CD4-positive, alpha-beta T cell treated with Interleukin-21 for 1 hour (primary cell): ENCODE results near the gene IRF9.
"Not testable (repeated sequence)": the region's sequence is repeated elsewhere in the genome, so short reads cannot be mapped to it uniquely, and the experiment has no call there.

ENCODE experiments used
- DNase-seq: peaks from one replicate; pipeline ENCODE4 v3.0.0-alpha.2; 2020

IRF9 gene

DNA sequence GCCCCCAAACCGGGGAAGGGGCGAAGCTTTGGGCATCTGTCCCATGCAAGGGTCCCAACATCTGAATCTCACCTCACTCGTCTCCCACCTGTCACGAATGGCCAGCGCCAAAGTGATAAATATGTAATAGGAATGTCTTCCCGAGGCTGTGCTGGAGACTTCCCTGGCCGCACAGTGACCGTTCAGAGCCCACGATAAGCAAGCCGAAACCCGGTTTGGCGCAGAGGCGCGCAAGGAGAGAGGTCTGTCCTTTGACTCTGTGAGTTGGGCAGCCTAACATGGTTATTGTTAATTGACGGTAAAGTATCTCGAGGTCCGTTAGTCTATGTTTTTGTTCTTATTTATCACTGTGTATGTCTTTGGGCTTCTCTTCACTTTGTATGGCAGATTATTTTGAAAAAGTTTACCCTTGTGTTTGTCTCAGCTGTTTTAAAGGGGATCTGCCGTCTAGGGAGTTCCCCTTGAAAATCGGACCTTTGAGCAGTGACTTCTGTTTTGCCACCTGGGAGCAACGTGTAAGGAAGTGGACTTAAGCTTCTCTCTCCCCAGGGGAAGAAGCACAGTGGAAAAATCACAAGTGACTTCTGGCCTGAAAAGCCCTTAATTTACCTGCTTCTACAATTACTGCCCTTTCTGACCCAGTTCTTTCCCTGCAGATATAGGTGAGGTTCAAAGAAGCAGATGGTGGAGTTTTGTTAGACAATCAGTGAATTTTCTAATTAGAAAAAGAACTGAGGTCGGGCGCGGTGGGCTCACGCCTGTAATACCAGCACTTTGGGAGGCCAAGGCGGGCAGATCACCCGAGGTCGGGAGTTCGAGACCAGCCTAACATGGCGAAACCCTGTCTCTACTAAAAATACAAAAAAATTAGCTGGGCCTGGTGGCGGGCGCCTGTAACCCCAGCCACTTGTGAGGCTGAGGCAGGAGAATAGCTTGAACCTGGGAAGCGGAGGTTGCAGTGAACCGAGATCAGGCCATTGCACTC is 35.3 kb downstream of the IRF9 start:
- peak; percentile 30 for DNase-seq

DNA sequence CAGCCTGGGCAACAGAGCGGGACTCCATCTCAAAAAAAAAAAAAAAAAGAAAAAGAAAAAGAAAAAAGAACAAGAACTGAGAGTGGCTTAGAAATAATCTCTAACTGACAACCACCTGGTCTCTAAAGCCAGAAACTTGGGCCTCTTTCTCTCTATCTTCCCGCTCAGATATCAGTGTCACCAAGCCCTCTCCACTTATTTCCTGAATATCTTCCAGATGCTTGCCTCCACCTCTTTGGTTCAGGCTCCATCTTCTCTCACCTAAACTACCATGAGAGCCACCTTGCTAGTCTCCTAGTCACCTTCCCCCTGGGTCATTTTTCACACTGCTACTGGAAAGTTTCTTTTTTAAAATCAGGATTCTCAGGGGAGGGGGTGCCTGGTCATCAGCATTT is 36.0 kb downstream of the IRF9 start:
- no peak for DNase-seq

DNA sequence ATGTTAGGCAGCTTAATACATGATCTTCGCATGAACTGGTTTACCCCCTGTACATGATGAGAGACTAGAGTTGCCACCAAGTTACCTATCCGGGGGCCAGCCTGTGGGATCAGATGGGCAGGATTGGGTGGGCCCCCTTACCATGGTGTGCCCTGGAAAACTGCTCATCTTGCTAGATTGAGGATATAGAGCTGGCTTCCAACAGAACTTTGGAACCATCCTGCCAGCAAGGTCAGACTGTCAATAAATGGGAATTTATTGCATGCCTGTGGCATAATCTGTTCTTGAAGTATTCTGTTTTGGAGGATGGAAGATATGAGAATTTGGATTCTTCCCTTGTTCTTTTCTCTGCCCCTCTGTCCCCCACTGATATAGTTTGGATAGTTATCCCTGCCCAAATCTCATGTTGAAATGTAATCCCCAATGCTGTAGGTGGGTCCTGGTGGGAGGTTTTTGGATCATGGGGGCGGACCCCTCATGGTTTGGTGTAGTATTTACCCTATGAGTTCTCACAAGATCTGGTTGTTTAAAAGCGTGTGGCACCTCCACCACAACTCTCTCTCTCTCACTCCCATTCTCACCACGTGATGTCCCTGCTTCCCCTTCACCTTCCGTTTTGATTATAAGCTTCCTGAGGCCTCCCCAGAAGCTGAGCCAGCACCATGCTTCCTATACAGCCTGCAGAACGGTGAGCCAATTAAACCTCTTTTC is 37.9 kb downstream of the IRF9 start:
- DNase-seq, result no peak

DNA sequence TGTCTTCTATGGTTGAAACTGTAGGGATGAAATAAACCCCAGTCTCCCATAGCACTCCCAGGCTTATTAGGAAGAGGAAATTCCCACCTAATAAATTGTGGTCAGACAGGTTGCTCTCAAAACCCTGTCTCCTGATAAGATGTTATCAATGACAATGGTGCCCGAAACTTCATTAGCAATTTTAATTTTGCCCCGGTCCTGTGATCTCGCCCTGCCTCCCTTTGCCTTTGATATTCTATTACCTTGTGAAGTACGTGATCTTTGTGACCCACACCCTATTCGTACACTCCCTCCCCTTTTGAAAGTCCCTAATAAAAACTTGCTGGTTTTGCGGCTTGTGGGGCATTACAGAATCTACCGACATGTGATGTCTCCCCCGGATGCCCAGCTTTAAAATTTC is 41.5 kb downstream of the IRF9 start:
- DNase-seq, result not testable (repeated sequence)

DNA sequence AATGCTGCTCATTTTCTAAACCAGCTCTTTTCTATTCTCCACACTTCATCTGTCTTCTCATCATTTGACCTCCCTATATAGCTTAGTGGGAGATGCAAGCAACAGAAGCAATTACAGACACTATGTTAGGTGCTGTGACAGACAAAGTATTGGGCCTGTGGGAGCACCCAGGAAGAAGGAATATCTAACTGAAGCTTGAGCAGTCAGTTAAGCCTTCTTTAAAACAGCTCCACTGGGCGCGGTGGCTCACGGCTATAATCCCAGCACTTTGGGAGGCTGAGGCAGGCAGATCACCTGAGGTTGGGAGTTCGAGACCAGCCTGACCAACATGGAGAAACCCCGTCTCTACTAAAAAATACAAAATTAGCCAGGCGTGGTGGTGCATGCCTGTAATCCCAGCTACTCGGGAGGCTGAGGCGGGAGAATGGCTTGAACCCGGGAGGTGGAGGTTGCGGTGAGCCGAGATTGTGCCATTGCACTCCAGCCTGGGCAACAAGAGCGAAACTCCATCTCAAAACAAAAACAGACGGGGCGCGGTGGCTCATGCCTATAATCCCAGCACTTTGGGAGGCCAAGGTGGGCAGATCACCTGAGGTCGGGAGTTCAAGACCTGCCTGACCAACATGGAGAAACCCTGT is 42.3 kb downstream of the IRF9 start:
- DNase-seq, result not testable (repeated sequence)

DNA sequence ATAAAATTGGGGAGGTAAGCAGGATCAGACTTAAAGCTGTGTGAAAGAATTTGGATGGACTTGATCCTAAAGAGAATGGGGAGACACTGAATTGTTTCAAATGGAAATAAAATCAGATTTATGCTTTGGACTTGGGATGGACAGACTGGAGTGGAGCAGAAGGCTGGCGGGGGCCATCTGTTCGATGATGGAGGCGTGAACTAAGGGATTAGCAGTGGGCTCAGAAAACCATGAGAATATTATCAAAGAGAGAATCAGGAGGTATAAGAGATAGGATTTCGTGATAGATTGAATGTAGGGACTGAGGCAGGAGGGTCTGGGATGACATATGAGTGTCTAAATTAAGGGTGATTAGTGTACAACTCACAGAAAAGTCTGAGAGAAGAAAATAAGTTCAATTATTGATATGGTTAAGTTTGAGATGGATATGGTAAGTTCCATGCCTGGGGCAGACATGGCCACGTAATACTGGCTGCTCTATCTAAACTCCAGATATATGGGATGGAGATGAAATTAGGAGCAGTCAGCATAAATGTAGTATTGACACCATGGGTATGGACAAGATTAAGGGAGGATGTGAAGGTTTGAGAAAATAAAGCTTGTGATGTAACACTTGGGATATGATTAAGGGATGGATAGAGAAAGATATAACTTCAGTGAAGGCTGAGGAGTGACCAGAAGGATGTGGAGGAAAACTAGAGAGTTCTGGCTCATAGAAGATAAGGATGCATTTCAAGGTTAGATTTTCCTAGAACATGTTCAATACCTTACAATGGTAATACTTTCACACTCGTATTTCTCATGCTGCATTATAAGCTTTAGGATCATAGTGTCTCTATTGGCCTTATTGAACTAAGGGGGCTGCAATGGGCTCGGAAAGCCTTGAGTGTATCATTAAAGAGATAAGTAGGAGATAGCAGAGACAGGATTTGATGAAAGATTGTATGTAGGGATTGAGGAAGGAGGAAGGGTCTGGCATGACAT is 43.4 kb downstream of the IRF9 start:
- DNase-seq, result no peak

DNA sequence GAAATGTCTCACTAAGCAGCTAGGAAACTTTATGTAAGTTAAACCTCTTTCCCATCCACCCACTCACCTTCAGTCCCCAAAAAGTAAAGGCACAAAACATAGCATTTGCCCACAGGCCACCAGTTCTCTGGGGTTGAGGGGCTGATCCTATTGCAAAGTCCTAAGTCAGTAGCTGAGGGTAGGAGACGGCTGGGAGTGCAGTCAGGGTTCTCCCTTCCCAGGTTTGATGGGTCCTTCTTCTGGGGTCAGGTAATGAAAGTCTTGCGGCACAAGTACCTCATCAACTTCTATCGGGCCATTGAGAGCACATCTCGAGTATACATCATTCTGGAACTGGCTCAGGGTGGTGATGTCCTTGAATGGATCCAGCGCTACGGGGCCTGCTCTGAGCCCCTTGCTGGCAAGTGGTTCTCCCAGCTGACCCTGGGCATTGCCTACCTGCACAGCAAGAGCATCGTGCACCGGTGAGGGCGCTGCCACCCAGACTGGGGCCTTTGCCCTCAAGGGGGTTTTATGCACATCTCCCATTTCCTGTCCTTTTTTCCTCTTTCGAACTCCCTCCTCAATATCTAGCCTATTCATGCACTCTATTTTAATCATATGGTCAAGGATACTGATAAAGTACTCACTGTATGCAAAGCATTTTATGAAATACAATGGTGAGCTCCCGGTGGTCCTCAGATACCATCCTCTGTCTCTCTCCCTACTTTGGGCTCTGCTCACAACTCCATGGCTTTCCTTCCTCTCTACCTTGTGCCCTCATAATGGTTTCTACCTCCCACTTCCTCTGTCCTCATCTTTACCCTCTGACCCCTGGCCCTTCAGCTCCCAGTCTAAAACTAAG is 45.4 kb downstream of the IRF9 start:
- no peak for DNase-seq

DNA sequence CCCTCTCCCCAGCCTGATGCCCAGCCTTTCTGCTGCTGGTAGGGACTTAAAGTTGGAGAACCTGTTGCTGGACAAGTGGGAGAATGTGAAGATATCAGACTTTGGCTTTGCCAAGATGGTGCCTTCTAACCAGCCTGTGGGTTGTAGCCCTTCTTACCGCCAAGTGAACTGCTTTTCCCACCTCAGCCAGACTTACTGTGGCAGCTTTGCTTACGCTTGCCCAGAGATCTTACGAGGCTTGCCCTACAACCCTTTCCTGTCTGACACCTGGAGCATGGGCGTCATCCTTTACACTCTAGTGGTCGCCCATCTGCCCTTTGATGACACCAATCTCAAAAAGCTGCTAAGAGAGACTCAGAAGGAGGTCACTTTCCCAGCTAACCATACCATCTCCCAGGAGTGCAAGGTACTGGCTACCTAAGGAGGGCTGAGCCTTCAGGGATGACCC is 46.1 kb downstream of the IRF9 start:
- no peak for DNase-seq

DNA sequence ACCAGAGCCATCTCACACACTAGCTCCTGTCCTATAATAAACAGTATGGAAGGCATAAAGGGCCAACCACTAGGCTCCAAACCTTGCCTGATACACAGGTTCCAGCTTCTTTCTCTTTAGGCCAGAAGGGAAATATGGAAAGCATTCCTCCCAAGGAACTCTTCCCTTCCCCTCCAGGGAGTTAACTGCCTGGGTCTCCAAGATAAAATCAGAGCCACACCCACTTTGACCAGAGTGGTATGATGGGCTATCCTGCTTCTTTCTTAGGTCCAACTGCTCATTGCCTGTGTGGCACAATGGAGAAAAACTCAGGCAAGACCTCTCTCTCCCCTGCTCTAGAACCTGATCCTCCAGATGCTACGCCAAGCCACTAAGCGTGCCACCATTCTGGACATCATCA is 46.6 kb downstream of the IRF9 start:
- DNase-seq, result no peak

DNA sequence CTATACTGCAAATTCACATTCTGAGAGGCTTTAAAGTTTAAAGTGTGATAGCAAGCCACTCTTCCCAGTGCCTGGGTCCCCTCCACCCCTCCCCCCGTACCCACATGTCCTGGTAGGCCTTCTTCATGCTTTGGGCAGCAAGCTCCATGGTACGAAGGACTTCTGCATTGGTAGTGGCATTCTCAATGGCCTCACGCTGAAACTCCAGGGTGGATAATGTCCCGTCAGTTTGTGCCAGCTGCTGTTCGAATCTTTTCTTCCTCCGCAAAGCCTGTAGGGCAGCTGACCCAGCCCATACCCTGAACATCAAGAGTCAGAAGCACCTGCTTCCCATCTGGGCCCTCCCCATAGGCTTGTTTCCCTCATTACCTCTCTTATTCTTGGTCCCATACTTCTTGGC is 50.2 kb downstream of the IRF9 start:
- no peak for DNase-seq

DNA sequence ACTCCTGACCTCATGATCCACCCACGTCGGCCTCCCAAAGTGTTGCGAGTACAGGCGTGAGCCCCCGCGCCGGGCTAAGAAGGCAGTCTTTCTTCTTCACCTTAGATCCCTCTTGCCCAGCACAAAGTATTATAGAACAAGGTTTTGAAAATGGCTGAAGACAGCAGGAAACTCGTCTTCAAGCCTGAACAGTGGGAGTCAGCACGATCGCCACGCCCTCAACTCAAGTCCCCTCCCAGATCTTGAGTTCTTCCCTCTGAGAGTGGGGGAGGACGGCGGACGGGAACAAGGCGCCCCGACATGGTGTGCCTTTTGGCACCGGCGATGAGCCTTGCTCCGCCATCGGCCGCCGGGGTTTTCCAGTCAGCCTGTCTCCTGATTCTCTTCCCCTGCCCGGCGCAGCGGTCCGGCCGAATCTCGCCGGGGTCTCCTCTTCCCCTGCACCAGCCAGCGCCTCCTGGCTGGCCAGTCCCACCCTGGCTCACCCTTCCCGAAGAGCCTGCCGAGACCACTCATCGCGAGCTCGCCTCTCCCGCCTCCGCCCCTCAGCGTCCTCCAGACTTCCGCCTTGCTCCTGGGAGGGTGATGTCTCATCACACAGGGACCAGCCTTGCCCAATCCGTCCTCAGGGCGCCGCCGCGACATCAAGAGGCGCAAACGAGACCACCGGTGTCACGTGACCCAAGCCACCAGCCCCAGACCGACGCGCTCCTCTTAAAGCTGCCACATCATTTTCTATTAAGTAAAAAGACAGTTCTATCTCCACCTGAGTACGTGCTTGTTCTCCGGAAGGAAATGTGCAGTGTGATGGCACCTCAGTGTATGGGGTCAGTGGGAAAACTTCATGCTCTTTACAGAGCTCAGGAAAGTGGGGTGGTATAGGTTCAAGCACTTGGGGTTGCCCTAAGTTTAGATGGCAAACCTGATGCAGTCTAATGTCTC is 52.1 kb downstream of the IRF9 start, which contains the start of gene CHMP4A:
TSS of gene CHMP4A (minus strand) at position 565 of the 942 bp plus-strand sequence. CDS start at position 516, 49 bp downstream.
- DNase-seq, result peak; percentile 97

DNA sequence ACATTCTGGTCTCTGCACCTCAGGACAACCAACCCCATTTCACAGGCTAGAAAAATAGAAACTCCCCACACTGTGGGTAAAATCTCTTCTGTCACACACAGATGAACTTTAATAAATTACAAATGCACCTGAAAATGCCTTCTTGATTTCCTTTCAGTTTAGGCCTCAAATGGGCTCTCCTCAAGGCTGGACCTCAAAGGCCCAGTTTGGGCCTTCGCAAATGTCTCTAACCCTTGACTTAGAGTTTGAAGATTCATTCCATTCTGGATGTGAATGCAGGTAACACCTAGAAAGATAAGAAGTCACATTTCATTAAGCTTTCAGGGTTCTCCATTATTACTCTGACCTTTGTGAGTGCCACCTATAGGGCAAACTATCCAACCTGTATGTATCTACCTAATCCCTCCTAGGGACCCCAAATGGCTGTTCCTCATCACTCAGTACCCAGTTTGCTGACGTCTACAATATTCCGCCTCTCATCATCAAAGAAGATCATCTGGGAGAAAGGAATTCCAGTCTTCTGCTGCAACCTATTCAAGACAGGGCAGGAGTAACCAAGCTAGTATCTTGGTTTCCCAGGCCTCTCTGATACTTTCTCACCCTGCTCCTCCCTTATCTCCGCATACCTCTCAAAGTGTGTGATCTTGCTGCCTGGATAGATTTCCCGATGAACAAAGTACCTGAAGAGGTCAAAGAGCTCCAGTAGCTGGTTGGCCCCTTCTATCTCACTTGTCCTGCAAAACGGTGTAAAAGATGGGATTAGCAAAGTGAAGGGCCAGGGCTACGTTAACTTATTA is 53.0 kb downstream of the IRF9 start:
- no peak for DNase-seq

DNA sequence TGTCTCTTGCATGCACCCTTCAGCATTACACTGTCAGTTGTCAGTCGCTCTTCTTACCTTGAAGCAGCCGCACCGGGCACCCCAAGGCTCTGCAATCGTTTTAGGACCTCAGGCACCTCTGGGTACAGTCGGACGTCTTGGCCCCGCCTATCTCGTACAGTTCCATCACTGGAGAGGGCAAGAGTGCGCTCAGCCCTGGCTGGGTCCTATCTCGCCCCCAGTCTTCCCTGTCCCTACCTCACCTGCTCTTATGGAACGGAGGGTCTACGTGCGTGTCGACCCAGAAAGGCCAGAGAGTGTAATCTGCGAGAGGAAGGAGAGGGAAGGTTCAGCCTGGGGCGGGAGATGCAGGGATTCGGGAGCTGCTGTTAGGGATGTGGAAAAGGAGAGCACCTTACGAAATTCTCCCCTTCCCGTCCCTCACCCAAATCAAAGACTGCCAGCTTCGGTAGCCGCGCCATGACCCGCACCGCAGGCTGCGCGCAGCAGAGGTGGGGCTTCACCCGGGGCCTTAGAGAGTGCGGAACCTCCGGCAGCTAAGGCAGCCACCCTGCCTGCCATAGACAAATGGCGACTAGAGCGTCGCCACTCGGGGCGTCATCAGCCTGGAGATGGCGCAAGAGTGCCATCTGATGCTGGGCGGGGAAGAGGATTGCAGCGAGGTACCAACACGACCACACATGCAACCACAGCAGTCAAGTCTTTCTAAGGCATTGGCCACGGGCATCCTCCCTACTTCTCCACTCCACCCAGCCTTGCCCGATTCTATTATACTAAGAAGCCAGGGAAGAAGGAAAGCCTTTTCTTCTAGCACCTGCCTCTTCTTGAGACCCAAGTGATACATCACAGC is 54.7 kb downstream of the IRF9 start, which contains the start of gene MDP1:
TSS of gene MDP1 (minus strand) at position 572 of the 850 bp plus-strand sequence. CDS start at position 461, 111 bp downstream.
- peak; percentile 92 for DNase-seq
